SKM-1 (cell line): ENCODE results near the gene ARR3.
"Not testable (repeated sequence)": the region's sequence is repeated elsewhere in the genome, so short reads cannot be mapped to it uniquely, and the experiment has no call there.

Experiments
- DNase-seq: peaks from one replicate; lab custom pipeline; 2025; ENCODE audit not compliant: unreplicated experiment; lab: John Stamatoyannopoulos, UW

Gene ARR3

GRCh38 chrX:70279081-70279480, 10.9 kb downstream of the ARR3 start:
- DNase-seq, result no peak

GRCh38 chrX:70280573-70280972, 12.4 kb downstream of the ARR3 start:
- DNase-seq, result no peak

GRCh38 chrX:70281951-70282350, 13.8 kb downstream of the ARR3 start, which contains the start of gene RAB41:
RAB41 (plus strand) TSS chrX:70282172; CDS start chrX:70282218, 46 bp downstream.
- DNase-seq, result no peak

- no peak for DNase-seq
These were observed 21.1 kb downstream of the ARR3 start for GRCh38 chrX:70289168-70289792.

- DNase-seq, result peak; percentile 33
These were observed 21.9 kb downstream of the ARR3 start, which contains the start of the genes KIF4A and PDZD11 for GRCh38 chrX:70289793-70290770. KIF4A (plus strand) TSS chrX:70290104; CDS start chrX:70290459, 355 bp downstream. PDZD11 (minus strand) TSS chrX:70289927; CDS start chrX:70289341, 586 bp downstream.

GRCh38 chrX:70292788-70293187, 24.7 kb downstream of the ARR3 start:
- no peak for DNase-seq

GRCh38 chrX:70293621-70294020, 25.5 kb downstream of the ARR3 start:
- no peak for DNase-seq

GRCh38 chrX:70301716-70302115, 33.6 kb downstream of the ARR3 start:
- no peak for DNase-seq

GRCh38 chrX:70313503-70313902, 45.4 kb downstream of the ARR3 start:
- no peak for DNase-seq

GRCh38 chrX:70322784-70323183, 54.6 kb downstream of the ARR3 start:
- DNase-seq, result no peak

- DNase-seq, result not testable (repeated sequence)
These were observed 55.5 kb downstream of the ARR3 start for GRCh38 chrX:70323628-70324027.

GRCh38 chrX:70324326-70324725, 56.2 kb downstream of the ARR3 start:
- DNase-seq, result no peak

- DNase-seq, result no peak
These were observed 63.0 kb downstream of the ARR3 start for GRCh38 chrX:70331161-70331560.
